SK-N-SH (cell line): Measurements from ENCODE around the gene MROH2B. TPM values are rescaled to one million over a fixed set of nuclear protein-coding genes. Genes with fewer than 3 reads are reported as not detected.

Experiments
- CTCF ChIA-PET: fragments of 300-600, 350-600 bp; formaldehyde crosslinking; extraction: SDS; loops from one replicate; lab custom pipeline; 2021; lab: Yijun Ruan, JAX
- POLR2A ChIA-PET: fragments of 350-600 bp; sonication (Branson Sonifier 250); formaldehyde crosslinking; extraction: SDS; loops from one replicate; lab custom pipeline; 2020; ENCODE audit warnings: antibody characterized with exemption, inconsistent platforms; lab: Yijun Ruan, JAX
- DNase-seq: peaks from one replicate; pipeline ENCODE4 v3.0.0; 2012
- H2AFZ ChIP-seq: fragments of 200-600 bp; sonication (generic); 2 replicates; pipeline ENCODE4 v1.8.1; 2016; ENCODE audit warnings: antibody characterized with exemption, mild to moderate bottlenecking, low read depth
- H3F3A ChIP-seq: fragments of 200-600 bp; sonication (generic); replicated peaks from 2 replicates; pipeline ENCODE3; 2016; ENCODE audit warnings: antibody characterized with exemption, mild to moderate bottlenecking; ENCODE audit not compliant: insufficient read depth
- H3K27ac ChIP-seq, 2 experiments: fragments of 200-500 bp in 1 of 2; fragments of 200-600 bp in 1 of 2; sonication (Bioruptor generic) in 1 of 2; sonication (generic), shearing (Covaris generic) in 1 of 2; 2 replicates each; pipeline versions ENCODE4 v1.5.1 to v1.6.1; 2014 to 2016; ENCODE audit warnings: low read depth in 2 of 2, inconsistent platforms in 1 of 2, low read length in 1 of 2, mild to moderate bottlenecking in 1 of 2, mixed read lengths in 1 of 2
- H3K27me3 ChIP-seq: fragments of 200-600 bp; sonication (generic), shearing (Covaris generic); 2 replicates; pipeline ENCODE4 v1.6.1; 2016; ENCODE audit warnings: mixed run types; ENCODE audit not compliant: insufficient read depth
- H3K36me3 ChIP-seq, 2 experiments: fragments of 200-500 bp in 1 of 2; fragments of 200-600 bp in 1 of 2; sonication (Bioruptor generic) in 1 of 2; sonication (generic) in 1 of 2; replicated peaks in 1 of 2; 2 replicates each; pipeline versions ENCODE3 to v1.5.1; 2014 to 2016; ENCODE audit warnings: low read length in 1 of 2, mild to moderate bottlenecking in 1 of 2; ENCODE audit not compliant: insufficient read depth in 2 of 2, control insufficient read depth in 1 of 2
- H3K4me1 ChIP-seq, 2 experiments: fragments of 200-500 bp in 1 of 2; fragments of 200-600 bp in 1 of 2; sonication (Bioruptor generic) in 1 of 2; sonication (generic), shearing (Covaris generic) in 1 of 2; 2 replicates each; pipeline versions ENCODE4 v1.5.1 to v1.6.1; 2014 to 2016; ENCODE audit warnings: low read depth in 1 of 2, low read length in 1 of 2, mixed run types in 1 of 2; ENCODE audit not compliant: insufficient read depth in 2 of 2, control insufficient read depth in 1 of 2
- H3K4me2 ChIP-seq: fragments of 200-600 bp; sonication (generic), shearing (Covaris generic); 2 replicates; pipeline ENCODE4 v1.6.1; 2017; ENCODE audit warnings: mixed run types
- H3K4me3 ChIP-seq, 2 experiments: fragments of 200-500 bp in 1 of 2; fragments of 200-600 bp in 1 of 2; sonication (Bioruptor generic) in 1 of 2; sonication (generic), shearing (Covaris generic) in 1 of 2; 2 replicates each; pipeline versions ENCODE4 v1.5.1 to v1.8.1; 2014 to 2016; ENCODE audit warnings: low read depth in 2 of 2, inconsistent platforms in 1 of 2, low read length in 1 of 2, mild to moderate bottlenecking in 1 of 2, mixed read lengths in 1 of 2, moderate library complexity in 1 of 2
- H3K79me2 ChIP-seq: fragments of 200-600 bp; sonication (generic); 2 replicates; pipeline ENCODE4 v1.8.1; 2017; ENCODE audit warnings: mild to moderate bottlenecking; ENCODE audit not compliant: insufficient read depth
- H3K9ac ChIP-seq: fragments of 200-600 bp; sonication (generic); 2 replicates; pipeline ENCODE4 v1.6.1; 2017; ENCODE audit warnings: mixed run types
- H3K9me2 ChIP-seq: fragments of 200-600 bp; sonication (generic); 2 replicates; pipeline ENCODE4 v1.6.1; 2017; ENCODE audit warnings: mixed run types
- H3K9me3 ChIP-seq: fragments of 200-600 bp; sonication (generic); 2 replicates; pipeline ENCODE4 v1.6.1; 2017; ENCODE audit warnings: mixed run types, mild to moderate bottlenecking, moderate library complexity
- H4K20me1 ChIP-seq: fragments of 200-600 bp; sonication (generic); 2 replicates; pipeline ENCODE4 v1.6.1; 2017; ENCODE audit warnings: mild to moderate bottlenecking, mixed run types; ENCODE audit not compliant: insufficient read depth
- CHD2 ChIP-seq: fragments of 150-350 bp; IDR thresholded peaks from 2 replicates; pipeline ENCODE4 v1.6.1; 2018; ENCODE audit warnings: low read length; ENCODE audit not compliant: partially characterized antibody
- CTCF ChIP-seq: fragments of 200-600 bp; sonication (generic); IDR thresholded peaks from 2 replicates; pipeline ENCODE4 v1.6.1; 2017; ENCODE audit warnings: antibody characterized with exemption, mild to moderate bottlenecking, moderate library complexity
- ELF1 ChIP-seq: IDR thresholded peaks from 2 replicates; pipeline ENCODE4 v1.4.0; 2012
- FOXM1 ChIP-seq: IDR thresholded peaks from 2 replicates; pipeline ENCODE4 v1.4.0; 2012; ENCODE audit warnings: low read depth, mild to moderate bottlenecking
- GATA2 ChIP-seq: sonication (generic); formaldehyde crosslinking; IDR thresholded peaks from 2 replicates; pipeline ENCODE4 v1.5.0; 2020; ENCODE audit warnings: mild to moderate bottlenecking, missing genetic modification reagents
- IRF3 ChIP-seq: fragments of 150-350 bp; IDR thresholded peaks from 2 replicates; pipeline ENCODE4 v1.6.1; 2016; ENCODE audit warnings: mild to moderate bottlenecking, low read depth, low read length
- JUND ChIP-seq: IDR thresholded peaks from 2 replicates; pipeline ENCODE4 v1.4.0; 2012
- MEF2A ChIP-seq: IDR thresholded peaks from 2 replicates; pipeline ENCODE4 v1.4.0; 2012; ENCODE audit warnings: low read depth, borderline replicate concordance
- MXI1 ChIP-seq: IDR thresholded peaks from 2 replicates; pipeline ENCODE4 v1.6.1; 2012; ENCODE audit warnings: mild to moderate bottlenecking, low read depth, low read length, improper control_type of control experiment
- POLR2AphosphoS5 ChIP-seq: IDR thresholded peaks from 2 replicates; pipeline ENCODE4 v1.6.1; 2012; ENCODE audit warnings: low read depth, low read length
- RCOR1 ChIP-seq: fragments of 150-350 bp; IDR thresholded peaks from 2 replicates; pipeline ENCODE4 v1.6.1; 2017; ENCODE audit warnings: antibody characterized with exemption, low read length
- RXRA ChIP-seq: IDR thresholded peaks from 2 replicates; pipeline ENCODE4 v1.4.0; 2012; ENCODE audit warnings: low read depth, mild to moderate bottlenecking, borderline replicate concordance
- SIN3A ChIP-seq: IDR thresholded peaks from 2 replicates; pipeline ENCODE4 v1.6.1; 2012; ENCODE audit warnings: low read depth, mild to moderate bottlenecking, low read length, moderate library complexity, borderline replicate concordance
- USF2 ChIP-seq: fragments of 150-350 bp; IDR thresholded peaks from 2 replicates; pipeline ENCODE4 v1.6.1; 2017; ENCODE audit warnings: antibody characterized with exemption, low read length, low read depth, borderline replicate concordance
- ZBTB33 ChIP-seq: IDR thresholded peaks from 2 replicates; pipeline ENCODE4 v1.4.0; 2012; ENCODE audit warnings: low read depth, borderline replicate concordance
- WGBS: methylation state at CpG from one replicate; pipeline ENCODE4 v1.1.6; 2017; ENCODE audit warnings: low lambda C conversion rate; 5-methylcytosine and 5-hydroxymethylcytosine counted together
- polyA plus RNA-seq, 3 experiments: library from polyadenylated mRNA; depleted of rRNA; stranded (reverse); fragments of >200 nt; gene quantifications; 2 replicates each; pipeline ENCODE4 v1.2.3, GENCODE V29; 2012
- TF ChIP-seq, protein P1 (sequence below): IDR thresholded peaks from 2 replicates; pipeline ENCODE4; 2012
- TF ChIP-seq, protein P2 (sequence below): IDR thresholded peaks from 2 replicates; pipeline ENCODE4 v1.4.0; 2012; ENCODE audit warnings: low read depth, borderline replicate concordance

MROH2B gene
- polyA plus RNA-seq, 1 of the 3 experiments (the other 2 are of a cell fraction) = not detected

DNA sequence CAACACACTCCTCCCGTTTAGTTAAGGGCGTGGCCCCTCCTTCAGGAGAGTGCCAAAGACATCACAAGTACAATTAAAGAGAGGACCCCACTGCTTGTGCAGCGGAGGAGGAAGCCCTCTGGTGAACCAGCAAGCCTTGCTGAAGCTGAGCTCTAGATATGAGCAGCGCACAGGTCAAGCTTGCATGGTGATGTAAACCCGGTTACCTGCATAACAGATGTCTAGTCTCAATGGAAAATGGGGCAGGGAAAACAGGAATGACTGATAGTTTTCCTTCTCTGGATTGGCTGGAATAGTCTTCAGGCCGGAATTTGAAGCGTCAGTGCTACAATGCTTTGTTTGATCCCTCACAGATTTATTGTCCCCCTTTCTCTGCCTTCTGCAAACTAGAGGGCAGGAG is 66.2 kb downstream of the MROH2B start:
- H3K9me3 ChIP-seq = no peaks in the 10 kb centered on the region
- H4K20me1 ChIP-seq = no peaks in the 10 kb centered on the region
- H3K36me3 ChIP-seq = no peaks in the 10 kb centered on the region
- H3K4me1 ChIP-seq = peaks cover 0 to 5% of the 10 kb centered on the region in 2 experiments; a peak in 2 of 4 replicates
- H3K79me2 ChIP-seq = no peaks in the 10 kb centered on the region
- no peak overlapping the region for H3K4me3 ChIP-seq
- no peak overlapping the region for H3K9ac ChIP-seq
- no peaks in the 10 kb centered on the region for H3F3A ChIP-seq
- H3K27me3 ChIP-seq = no peaks in the 10 kb centered on the region
- H2AFZ ChIP-seq = no peak overlapping the region
- no peak for DNase-seq
- POLR2A ChIA-PET = no interaction called here
- TF ChIP-seq ZBTB33 = no peak
- no peak for TF ChIP-seq RCOR1
- no peak for TF ChIP-seq CHD2
- no peak for TF ChIP-seq IRF3
- no peak for TF ChIP-seq SIN3A
- TF ChIP-seq USF2 = no peak
- no peak for TF ChIP-seq MEF2A
- no peak for TF ChIP-seq GATA2
- CTCF ChIA-PET = interaction anchor here (1.6 kb wide), 1 partner anchor 9 kb away, joined by 5 read pairs; no protein-coding TSS in a partner anchor
- no peak overlapping the region for H3K27ac ChIP-seq
- H3K9me2 ChIP-seq = no peaks in the 10 kb centered on the region
- H3K4me2 ChIP-seq = no peak overlapping the region
- WGBS = 49% methylated on average over 7 of the region's 7 CpGs

DNA sequence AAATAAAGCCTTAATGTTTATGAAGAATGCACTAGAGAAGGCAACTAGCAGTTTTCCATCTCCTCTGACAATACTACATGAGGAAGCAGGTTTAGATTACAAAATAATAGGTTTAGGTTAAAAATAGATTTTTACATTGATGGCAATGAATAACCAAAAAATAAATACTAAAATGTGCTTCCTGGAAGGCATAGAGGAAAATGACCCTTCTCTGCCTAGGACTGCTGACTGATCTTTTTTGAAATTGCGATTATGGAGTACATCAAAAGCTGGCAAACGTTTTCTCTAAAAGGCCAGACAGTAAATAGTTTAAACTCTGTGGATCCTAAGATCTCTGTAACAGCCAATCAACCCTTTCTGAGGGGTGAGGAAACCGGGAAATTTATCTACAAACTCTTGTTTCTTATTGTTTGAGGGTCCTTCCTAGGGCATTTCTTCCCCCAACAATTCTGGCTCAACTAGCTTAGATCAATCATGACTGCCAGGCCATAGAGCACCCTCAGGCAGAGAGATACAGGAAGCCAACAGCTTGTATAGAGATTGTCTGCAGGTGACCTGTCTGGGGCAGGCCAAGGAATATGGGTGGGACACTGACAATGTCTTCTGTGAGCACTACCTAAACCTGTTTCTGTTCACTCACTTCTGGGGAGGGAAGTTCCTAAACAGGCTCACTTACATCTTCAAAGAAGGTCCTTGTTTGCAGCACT is 67.3 kb downstream of the MROH2B start:
- no peak overlapping the region for H3K27ac ChIP-seq
- H3K4me2 ChIP-seq = no peak overlapping the region
- H3K9ac ChIP-seq = no peak overlapping the region
- ChIA-PET POLR2A (no interaction called here), CTCF (interaction anchor here (1.6 kb wide), 1 partner anchor 8 kb away, joined by 5 read pairs; no protein-coding TSS in a partner anchor)
- no peaks in the 10 kb centered on the region for H3K9me2 ChIP-seq
- no peaks in the 10 kb centered on the region for H3K36me3 ChIP-seq
- H3K79me2 ChIP-seq = no peaks in the 10 kb centered on the region
- no peaks in the 10 kb centered on the region; a peak in 1 of 4 replicates for H3K4me1 ChIP-seq
- H3K27me3 ChIP-seq = no peaks in the 10 kb centered on the region
- H4K20me1 ChIP-seq = no peaks in the 10 kb centered on the region
- no peak overlapping the region for H3K4me3 ChIP-seq
- 33% methylated on average over 3 of the region's 3 CpGs for WGBS
- no peaks in the 10 kb centered on the region for H3K9me3 ChIP-seq
- no peak for DNase-seq
- H2AFZ ChIP-seq = no peak overlapping the region
- H3F3A ChIP-seq = no peaks in the 10 kb centered on the region
- TF ChIP-seq USF2 (no peak), ELF1 (no peak), CTCF (no peak), MXI1 (no peak), JUND (no peak), POLR2AphosphoS5 (no peak), RXRA (no peak), CHD2 (no peak), GATA2 (no peak), FOXM1 (no peak)
- TF ChIP-seq, protein P1, sequence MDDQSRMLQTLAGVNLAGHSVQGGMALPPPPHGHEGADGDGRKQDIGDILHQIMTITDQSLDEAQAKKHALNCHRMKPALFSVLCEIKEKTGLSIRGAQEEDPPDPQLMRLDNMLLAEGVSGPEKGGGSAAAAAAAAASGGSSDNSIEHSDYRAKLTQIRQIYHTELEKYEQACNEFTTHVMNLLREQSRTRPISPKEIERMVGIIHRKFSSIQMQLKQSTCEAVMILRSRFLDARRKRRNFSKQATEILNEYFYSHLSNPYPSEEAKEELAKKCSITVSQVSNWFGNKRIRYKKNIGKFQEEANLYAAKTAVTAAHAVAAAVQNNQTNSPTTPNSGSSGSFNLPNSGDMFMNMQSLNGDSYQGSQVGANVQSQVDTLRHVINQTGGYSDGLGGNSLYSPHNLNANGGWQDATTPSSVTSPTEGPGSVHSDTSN = no peak
- TF ChIP-seq, protein P2, sequence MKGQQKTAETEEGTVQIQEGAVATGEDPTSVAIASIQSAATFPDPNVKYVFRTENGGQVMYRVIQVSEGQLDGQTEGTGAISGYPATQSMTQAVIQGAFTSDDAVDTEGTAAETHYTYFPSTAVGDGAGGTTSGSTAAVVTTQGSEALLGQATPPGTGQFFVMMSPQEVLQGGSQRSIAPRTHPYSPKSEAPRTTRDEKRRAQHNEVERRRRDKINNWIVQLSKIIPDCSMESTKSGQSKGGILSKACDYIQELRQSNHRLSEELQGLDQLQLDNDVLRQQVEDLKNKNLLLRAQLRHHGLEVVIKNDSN = no peak
